Testis (tissue), 3 donors: Measurements from ENCODE around the gene ALG12. TPM values are rescaled to one million over a fixed set of nuclear protein-coding genes. Genes with fewer than 3 reads are reported as not detected.

Source experiments
- DNase-seq: peaks from one replicate; pipeline ENCODE4 v3.0.0-alpha.2; 2019
- H3K27ac ChIP-seq, 2 donors: fragments of 200-600 bp; sonication (generic); one replicate each; pipeline ENCODE4 v1.5.1; 2019
- H3K27me3 ChIP-seq: fragments of 200-600 bp; sonication (generic); one replicate; pipeline ENCODE4 v1.5.1; 2019
- H3K36me3 ChIP-seq: fragments of 200-600 bp; sonication (generic); one replicate; pipeline ENCODE4 v1.5.1; 2017; ENCODE audit warnings: low read depth; ENCODE audit errors: missing control alignments
- H3K4me1 ChIP-seq: fragments of 200-600 bp; sonication (generic); one replicate; pipeline ENCODE4 v1.5.1; 2019
- H3K4me3 ChIP-seq, 2 donors: fragments of 200-600 bp; sonication (generic); one replicate each; pipeline ENCODE4 v1.5.1; 2017 to 2019
- H3K9me3 ChIP-seq: fragments of 200-600 bp; sonication (generic); one replicate; pipeline ENCODE4 v1.5.1; 2017
- POLR2A ChIP-seq: fragments of 450-650 bp; IDR thresholded peaks from one replicate; pipeline ENCODE4 v1.6.1; 2017; ENCODE audit warnings: antibody characterized with exemption, mild to moderate bottlenecking, moderate library complexity
- WGBS, 2 donors: methylation state at CpG; one replicate each; pipeline ENCODE4 v1.1.5; 2018; 5-methylcytosine and 5-hydroxymethylcytosine counted together
- intact Hi-C: fragments of 100-400 bp; cut with DNase I; formaldehyde crosslinking; loops from one replicate; pipeline ENCODE4 v1.15.1; 2023; ENCODE audit warnings: low total_unique reads
- polyA plus RNA-seq: library from polyadenylated mRNA; stranded (reverse); fragments of 350-450 nt; fragmentation: Illumina TruSeq; extraction: RNeasy Lipid Tissue Mini Kit (QIAGEN cat#74804); gene quantifications from one replicate; pipeline ENCODE4 v1.2.3, GENCODE V29; 2014; ENCODE audit warnings: low read depth, low replicate concordance; ENCODE audit not compliant: insufficient read depth
- total RNA-seq, 2 donors: library from RNA; depleted of rRNA; stranded (reverse); fragments of >200 nt; gene quantifications; one replicate each; pipeline ENCODE4 v1.2.3, GENCODE V29; 2016
- TF ChIP-seq, protein P1 (sequence below), 3 experiments: fragments of 450-650 bp in 2 of 3; fragments of 200-600 bp in 1 of 3; sonication (generic) in 1 of 3; IDR thresholded peaks; one replicate each; pipeline ENCODE4 v1.5.1; 2016 to 2019; ENCODE audit warnings: antibody characterized with exemption in 3 of 3, mild to moderate bottlenecking in 2 of 3, moderate library complexity in 1 of 3

ALG12 gene
- total and polyA plus RNA-seq, 3 donors from 2014 or later, result 10.6 to 18.3 (median 11.9) TPM

DNA sequence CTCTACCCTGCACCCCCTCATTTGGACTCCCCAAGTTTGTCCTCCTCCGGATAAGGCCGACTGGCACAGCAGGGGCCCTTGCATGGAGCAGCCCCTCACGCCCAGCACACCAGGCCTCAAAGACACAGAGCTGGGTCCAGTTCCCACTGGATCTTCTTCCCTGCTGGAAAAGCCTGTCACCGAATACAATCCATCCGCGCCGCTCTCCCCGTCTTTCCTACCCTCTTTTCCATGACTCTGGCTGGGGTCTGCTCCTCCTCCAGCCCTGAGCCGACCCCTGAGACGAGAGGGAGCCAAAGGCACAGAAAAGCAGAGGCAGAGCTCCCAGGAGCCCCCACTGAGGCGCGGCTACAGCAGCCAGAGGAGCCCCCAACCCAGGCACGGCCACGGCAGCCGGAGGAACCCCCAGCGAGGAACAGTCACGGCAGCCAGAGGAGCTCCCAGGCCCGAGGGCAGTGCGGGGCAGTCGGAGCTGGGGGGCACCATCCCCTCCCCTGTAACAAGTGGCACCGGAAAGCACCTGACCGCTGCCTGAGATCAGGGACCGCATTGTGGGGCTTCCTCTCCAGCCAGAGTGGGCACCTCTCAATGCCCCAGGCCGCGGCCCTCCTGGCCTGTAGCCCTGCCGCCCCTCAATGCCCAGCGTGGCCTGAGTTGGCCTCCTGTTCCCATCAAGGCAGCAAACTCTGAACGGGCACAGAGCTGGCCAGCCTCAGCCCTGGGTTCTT is 12.0 kb downstream of the ALG12 start:
- TF ChIP-seq, protein P1, sequence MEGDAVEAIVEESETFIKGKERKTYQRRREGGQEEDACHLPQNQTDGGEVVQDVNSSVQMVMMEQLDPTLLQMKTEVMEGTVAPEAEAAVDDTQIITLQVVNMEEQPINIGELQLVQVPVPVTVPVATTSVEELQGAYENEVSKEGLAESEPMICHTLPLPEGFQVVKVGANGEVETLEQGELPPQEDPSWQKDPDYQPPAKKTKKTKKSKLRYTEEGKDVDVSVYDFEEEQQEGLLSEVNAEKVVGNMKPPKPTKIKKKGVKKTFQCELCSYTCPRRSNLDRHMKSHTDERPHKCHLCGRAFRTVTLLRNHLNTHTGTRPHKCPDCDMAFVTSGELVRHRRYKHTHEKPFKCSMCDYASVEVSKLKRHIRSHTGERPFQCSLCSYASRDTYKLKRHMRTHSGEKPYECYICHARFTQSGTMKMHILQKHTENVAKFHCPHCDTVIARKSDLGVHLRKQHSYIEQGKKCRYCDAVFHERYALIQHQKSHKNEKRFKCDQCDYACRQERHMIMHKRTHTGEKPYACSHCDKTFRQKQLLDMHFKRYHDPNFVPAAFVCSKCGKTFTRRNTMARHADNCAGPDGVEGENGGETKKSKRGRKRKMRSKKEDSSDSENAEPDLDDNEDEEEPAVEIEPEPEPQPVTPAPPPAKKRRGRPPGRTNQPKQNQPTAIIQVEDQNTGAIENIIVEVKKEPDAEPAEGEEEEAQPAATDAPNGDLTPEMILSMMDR (IDR thresholded peaks at IDR 0.05), result no peak
- no peak for TF ChIP-seq POLR2A

DNA sequence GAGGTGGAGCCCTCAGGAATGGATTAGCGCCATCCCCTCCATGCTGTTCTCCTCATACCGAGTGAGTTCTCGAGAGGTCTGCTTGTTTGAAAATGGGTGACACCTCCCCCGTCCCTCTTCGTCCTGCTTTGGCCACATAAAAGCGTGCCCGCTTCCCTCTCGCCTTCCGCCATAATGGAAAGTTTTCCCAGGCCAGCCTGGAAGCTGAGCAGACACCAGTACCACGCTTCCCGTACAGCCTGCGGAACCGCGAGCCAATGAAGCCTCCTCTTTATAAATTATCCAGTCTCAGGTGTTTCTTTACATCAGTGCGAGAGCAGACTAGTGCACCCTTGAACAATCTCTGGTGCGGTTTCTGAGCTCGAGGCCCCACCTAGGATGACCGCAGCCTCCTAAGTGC is 12.8 kb downstream of the ALG12 start:
- H3K4me3 ChIP-seq, result no peak overlapping the region
- no peaks in the 10 kb centered on the region for H3K36me3 ChIP-seq
- H3K4me1 ChIP-seq, result no peaks in the 10 kb centered on the region
- no peak for TF ChIP-seq POLR2A
- TF ChIP-seq, protein P1 (IDR thresholded peaks at IDR 0.05), result no peak
- intact Hi-C loops, result no loop called here
- no peak for DNase-seq
- no peaks in the 10 kb centered on the region for H3K27me3 ChIP-seq
- no peak overlapping the region for H3K27ac ChIP-seq
- 83 to 95% methylated on average over 14 to 18 of the region's 18 CpGs for WGBS, 2 donors
- H3K9me3 ChIP-seq, result no peaks in the 10 kb centered on the region

More for the DNA sequence above, 12.0 kb downstream of the ALG12 start:
- WGBS, 2 donors, result 94 to 95% methylated on average over 9 to 27 of the region's 28 CpGs
- no peak overlapping the region for H3K4me3 ChIP-seq
- DNase-seq, result no peak
- H3K9me3 ChIP-seq, result no peaks in the 10 kb centered on the region
- no peaks in the 10 kb centered on the region for H3K4me1 ChIP-seq
- H3K27me3 ChIP-seq, result no peaks in the 10 kb centered on the region
- intact Hi-C loops, result no loop called here
- H3K36me3 ChIP-seq, result no peaks in the 10 kb centered on the region
- H3K27ac ChIP-seq, result no peak overlapping the region

DNA sequence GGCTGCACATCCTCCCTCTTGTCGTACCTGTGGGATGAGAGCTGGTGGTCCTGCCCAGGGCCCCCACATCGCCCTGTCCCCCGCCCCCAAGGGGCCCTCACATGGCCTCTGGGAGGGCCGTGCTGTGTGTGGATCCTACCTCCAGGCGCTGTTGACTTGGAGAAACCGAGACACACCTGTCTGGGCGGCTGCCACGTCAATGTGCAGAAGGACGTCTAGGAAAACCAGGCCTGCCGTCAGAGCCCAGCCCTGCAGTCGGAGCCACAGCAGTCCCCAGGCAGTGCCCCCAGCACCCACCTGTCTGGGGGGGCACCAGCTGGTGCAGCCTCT is 14.2 kb downstream of the ALG12 start:
- no peak overlapping the region for H3K4me3 ChIP-seq
- no peaks in the 10 kb centered on the region for H3K9me3 ChIP-seq
- intact Hi-C loops, result no loop called here
- H3K4me1 ChIP-seq, result no peaks in the 10 kb centered on the region
- 83 to 94% methylated on average over 1 to 11 of the region's 11 CpGs for WGBS, 2 donors
- H3K36me3 ChIP-seq, result no peaks in the 10 kb centered on the region
- no peak for DNase-seq
- no peak for TF ChIP-seq POLR2A
- TF ChIP-seq, protein P1 (IDR thresholded peaks at IDR 0.05), result no peak
- no peak overlapping the region for H3K27ac ChIP-seq
- no peaks in the 10 kb centered on the region for H3K27me3 ChIP-seq

DNA sequence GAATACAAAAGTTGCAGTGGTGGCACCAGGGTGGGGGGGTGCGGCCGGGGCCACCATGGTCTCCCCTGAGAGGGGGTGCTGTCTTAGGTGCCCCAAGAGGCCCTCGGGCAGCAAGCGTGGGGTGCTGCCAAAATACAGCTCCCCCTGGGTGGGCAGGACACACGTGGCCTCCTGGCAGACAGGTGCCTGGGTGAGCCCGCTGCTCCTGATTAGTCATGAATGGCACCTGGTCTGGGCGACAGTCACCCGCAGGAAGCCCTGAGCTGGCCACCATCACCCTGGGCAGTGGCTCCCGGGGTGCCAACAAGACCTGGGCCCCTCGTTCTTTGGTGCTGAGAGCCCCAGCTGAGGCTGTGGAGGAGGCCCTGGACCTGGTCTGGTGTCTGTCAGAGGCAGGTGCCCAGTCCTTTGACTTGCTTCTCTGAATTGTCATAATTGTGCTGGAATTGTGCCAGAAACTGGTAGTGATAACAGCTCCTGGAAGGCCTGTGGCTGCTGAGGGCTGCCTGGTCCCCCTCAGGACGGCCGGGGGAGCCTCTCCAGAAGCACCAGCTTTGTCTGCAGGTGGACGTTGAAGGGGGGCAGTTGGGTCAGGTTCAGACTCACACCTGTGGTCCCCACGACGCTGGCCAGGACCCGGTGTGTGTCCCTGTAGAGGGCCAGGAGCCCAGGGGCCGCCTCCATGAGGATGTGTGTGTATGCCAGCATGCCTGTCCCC is 14.8 kb downstream of the ALG12 start:
- Histone ChIP-seq H3K9me3 (no peaks in the 10 kb centered on the region), H3K27ac (no peak overlapping the region), H3K4me1 (no peaks in the 10 kb centered on the region), H3K36me3 (no peaks in the 10 kb centered on the region), H3K27me3 (no peaks in the 10 kb centered on the region), H3K4me3 (no peak overlapping the region)
- no peak for TF ChIP-seq POLR2A
- TF ChIP-seq, protein P1 (IDR thresholded peaks at IDR 0.05), result no peak
- intact Hi-C loops, result no loop called here
- 89 to 100% methylated on average over 4 to 17 of the region's 17 CpGs for WGBS, 2 donors
- DNase-seq, result no peak
